ENCODE results near the gene DUSP1. TPM values are rescaled to one million over a fixed set of nuclear protein-coding genes. Genes with fewer than 3 reads are reported as not detected.

Gene DUSP1
- total and polyA plus RNA-seq, 2 of the 13 experiments (the other 11 are each of a cell fraction or from before 2014, with no cell fraction given) = 27.1 to 55.5 TPM

GRCh38 chr5:172772112-172772906 is 1.3 kb upstream of the DUSP1 start (continued):
- TF ChIP-seq, protein P1, sequence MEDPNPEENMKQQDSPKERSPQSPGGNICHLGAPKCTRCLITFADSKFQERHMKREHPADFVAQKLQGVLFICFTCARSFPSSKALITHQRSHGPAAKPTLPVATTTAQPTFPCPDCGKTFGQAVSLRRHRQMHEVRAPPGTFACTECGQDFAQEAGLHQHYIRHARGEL (CRISPR knock-in tag; IDR thresholded peaks at IDR 0.05) = no peak
- TF ChIP-seq ZFP90 (CRISPR knock-in tag; IDR thresholded peaks at IDR 0.05; ENCODE audit: borderline replicate concordance) (peak; percentile 92), PLSCR1 (CRISPR knock-in tag; IDR thresholded peaks at IDR 0.05; ENCODE audit: borderline replicate concordance) (no peak), TERF1 (CRISPR knock-in tag; IDR thresholded peaks at IDR 0.05) (no peak), NONO (IDR thresholded peaks at IDR 0.05) (no peak), NONO (CRISPR knock-in tag; conservative IDR thresholded peaks at IDR 0.05) (peak; percentile 97), ZNF720 (CRISPR knock-in tag; IDR thresholded peaks at IDR 0.05) (no peak), REPIN1 (CRISPR knock-in tag; IDR thresholded peaks at IDR 0.05; ENCODE audit: borderline replicate concordance, low read depth) (no peak), MIXL1 (CRISPR knock-in tag; IDR thresholded peaks at IDR 0.05) (peak; percentile 82; the same call in 1 of the 2 replicates), ETV5 (CRISPR knock-in tag; IDR thresholded peaks at IDR 0.05; ENCODE audit: borderline replicate concordance) (peak; percentile 83), ATRX (CRISPR knock-in tag; IDR thresholded peaks at IDR 0.05; ENCODE audit: borderline replicate concordance) (no peak), NCOA2 (CRISPR knock-in tag; IDR thresholded peaks at IDR 0.05) (peak; percentile 91), RCOR2 (CRISPR knock-in tag; IDR thresholded peaks at IDR 0.05) (peak; percentile 79), ZNF263 (CRISPR knock-in tag; IDR thresholded peaks at IDR 0.05) (no peak; the same call in none of the 2 replicates), ZNF703 (CRISPR knock-in tag; IDR thresholded peaks at IDR 0.05; ENCODE audit: borderline replicate concordance) (no peak), ZNF556 (CRISPR knock-in tag; IDR thresholded peaks at IDR 0.05; ENCODE audit: borderline replicate concordance) (0 out of 2 replicates have a peak, but pooled peaks have one; percentile 58)
- TF ChIP-seq, protein P2, sequence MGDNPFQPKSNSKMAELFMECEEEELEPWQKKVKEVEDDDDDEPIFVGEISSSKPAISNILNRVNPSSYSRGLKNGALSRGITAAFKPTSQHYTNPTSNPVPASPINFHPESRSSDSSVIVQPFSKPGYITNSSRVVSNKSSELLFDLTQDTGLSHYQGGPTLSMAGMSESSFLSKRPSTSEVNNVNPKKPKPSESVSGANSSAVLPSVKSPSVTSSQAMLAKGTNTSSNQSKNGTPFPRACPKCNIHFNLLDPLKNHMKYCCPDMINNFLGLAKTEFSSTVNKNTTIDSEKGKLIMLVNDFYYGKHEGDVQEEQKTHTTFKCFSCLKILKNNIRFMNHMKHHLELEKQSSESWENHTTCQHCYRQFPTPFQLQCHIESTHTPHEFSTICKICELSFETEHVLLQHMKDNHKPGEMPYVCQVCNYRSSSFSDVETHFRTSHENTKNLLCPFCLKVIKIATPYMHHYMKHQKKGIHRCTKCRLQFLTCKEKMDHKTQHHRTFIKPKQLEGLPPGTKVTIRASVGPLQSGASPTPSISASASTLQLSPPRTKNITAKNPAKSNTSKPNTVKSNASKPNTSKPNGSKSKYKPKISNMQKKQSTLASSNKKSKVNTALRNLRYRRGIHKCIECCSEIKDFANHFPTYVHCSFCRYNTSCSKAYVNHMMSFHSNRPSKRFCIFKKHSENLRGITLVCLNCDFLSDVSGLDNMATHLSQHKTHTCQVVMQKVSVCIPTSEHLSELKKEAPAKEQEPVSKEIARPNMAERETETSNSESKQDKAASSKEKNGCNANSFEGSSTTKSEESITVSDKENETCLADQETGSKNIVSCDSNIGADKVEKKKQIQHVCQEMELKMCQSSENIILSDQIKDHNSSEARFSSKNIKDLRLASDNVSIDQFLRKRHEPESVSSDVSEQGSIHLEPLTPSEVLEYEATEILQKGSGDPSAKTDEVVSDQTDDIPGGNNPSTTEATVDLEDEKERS (CRISPR knock-in tag; IDR thresholded peaks at IDR 0.05) = peak; percentile 80; the same call in 1 of the 2 replicates
- TF ChIP-seq, protein P3, sequence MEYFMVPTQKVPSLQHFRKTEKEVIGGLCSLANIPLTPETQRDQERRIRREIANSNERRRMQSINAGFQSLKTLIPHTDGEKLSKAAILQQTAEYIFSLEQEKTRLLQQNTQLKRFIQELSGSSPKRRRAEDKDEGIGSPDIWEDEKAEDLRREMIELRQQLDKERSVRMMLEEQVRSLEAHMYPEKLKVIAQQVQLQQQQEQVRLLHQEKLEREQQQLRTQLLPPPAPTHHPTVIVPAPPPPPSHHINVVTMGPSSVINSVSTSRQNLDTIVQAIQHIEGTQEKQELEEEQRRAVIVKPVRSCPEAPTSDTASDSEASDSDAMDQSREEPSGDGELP (IDR thresholded peaks at IDR 0.05; ENCODE audit: borderline replicate concordance, low read depth) = peak; percentile 73
- TF ChIP-seq, protein P4, sequence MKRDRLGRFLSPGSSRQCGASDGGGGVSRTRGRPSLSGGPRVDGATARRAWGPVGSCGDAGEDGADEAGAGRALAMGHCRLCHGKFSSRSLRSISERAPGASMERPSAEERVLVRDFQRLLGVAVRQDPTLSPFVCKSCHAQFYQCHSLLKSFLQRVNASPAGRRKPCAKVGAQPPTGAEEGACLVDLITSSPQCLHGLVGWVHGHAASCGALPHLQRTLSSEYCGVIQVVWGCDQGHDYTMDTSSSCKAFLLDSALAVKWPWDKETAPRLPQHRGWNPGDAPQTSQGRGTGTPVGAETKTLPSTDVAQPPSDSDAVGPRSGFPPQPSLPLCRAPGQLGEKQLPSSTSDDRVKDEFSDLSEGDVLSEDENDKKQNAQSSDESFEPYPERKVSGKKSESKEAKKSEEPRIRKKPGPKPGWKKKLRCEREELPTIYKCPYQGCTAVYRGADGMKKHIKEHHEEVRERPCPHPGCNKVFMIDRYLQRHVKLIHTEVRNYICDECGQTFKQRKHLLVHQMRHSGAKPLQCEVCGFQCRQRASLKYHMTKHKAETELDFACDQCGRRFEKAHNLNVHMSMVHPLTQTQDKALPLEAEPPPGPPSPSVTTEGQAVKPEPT (CRISPR knock-in tag; IDR thresholded peaks at IDR 0.05; ENCODE audit: low read depth) = no peak
